HG02642 (cell line): ENCODE data around the gene ZSWIM5.
"Not testable (repeated sequence)": the region's sequence is repeated elsewhere in the genome, so short reads cannot be mapped to it uniquely, and the experiment has no call there.

Experiments used
- ATAC-seq: cut with Tn5 transposase; IDR thresholded peaks from one replicate; pipeline ENCODE4 v1.9.1; 2021; ENCODE audit warnings: mild to moderate bottlenecking; ENCODE audit not compliant: unreplicated experiment, poor library complexity

ZSWIM5 gene

GRCh38 chr1:45205910-45206721 is at the start of gene ZSWIM5:
Gene ZSWIM5 (minus strand): TSS chr1:45206605. CDS start chr1:45206350, 255 bp downstream.
- peak; percentile 71 for ATAC-seq

- ATAC-seq = no peak
Measured at GRCh38 chr1:45254490-45254889, 48.1 kb upstream of the ZSWIM5 start.

GRCh38 chr1:45250544-45250943 is 44.1 kb upstream of the ZSWIM5 start:
- no peak for ATAC-seq

GRCh38 chr1:45248004-45248403 is 41.6 kb upstream of the ZSWIM5 start:
- ATAC-seq = not testable (repeated sequence)

- ATAC-seq = no peak
Measured at GRCh38 chr1:45246760-45247159, 40.4 kb upstream of the ZSWIM5 start.

- ATAC-seq = not testable (repeated sequence)
Measured at GRCh38 chr1:45246359-45246758, 40.0 kb upstream of the ZSWIM5 start.

GRCh38 chr1:45244660-45245059 is 38.3 kb upstream of the ZSWIM5 start:
- no peak for ATAC-seq

GRCh38 chr1:45243476-45244343 is 37.3 kb upstream of the ZSWIM5 start:
- no peak for ATAC-seq

GRCh38 chr1:45238846-45239245 is 32.4 kb upstream of the ZSWIM5 start:
- ATAC-seq = no peak

- no peak for ATAC-seq
Measured at GRCh38 chr1:45236136-45236535, 29.7 kb upstream of the ZSWIM5 start.

GRCh38 chr1:45230537-45230936 is 24.1 kb upstream of the ZSWIM5 start:
- no peak for ATAC-seq

- ATAC-seq = no peak
Measured at GRCh38 chr1:45225598-45225997, 19.2 kb upstream of the ZSWIM5 start.

- ATAC-seq = not testable (repeated sequence)
Measured at GRCh38 chr1:45223710-45224109, 17.3 kb upstream of the ZSWIM5 start.

GRCh38 chr1:45221716-45222115 is 15.3 kb upstream of the ZSWIM5 start:
- no peak for ATAC-seq

GRCh38 chr1:45216861-45217260 is 10.5 kb upstream of the ZSWIM5 start:
- no peak for ATAC-seq

- ATAC-seq = no peak
Measured at GRCh38 chr1:45216200-45216541, 9.8 kb upstream of the ZSWIM5 start.

- ATAC-seq = no peak
Measured at GRCh38 chr1:45215485-45216199, 9.2 kb upstream of the ZSWIM5 start.

GRCh38 chr1:45213892-45214291 is 7.5 kb upstream of the ZSWIM5 start:
- no peak for ATAC-seq

GRCh38 chr1:45211076-45211475 is 4.7 kb upstream of the ZSWIM5 start:
- no peak for ATAC-seq

GRCh38 chr1:45206808-45207623 is 611 bp upstream of the ZSWIM5 start:
- no peak for ATAC-seq
